ENCODE measurements around the gene IFNL1. TPM values are rescaled to one million over a fixed set of nuclear protein-coding genes. Genes with fewer than 3 reads are reported as not detected.
A peak's percentile ranks its signal among the peaks of the same experiment; 100 is the strongest.

IFNL1 gene
- total RNA-seq, 1 experiment from 2014 or later, result not detected

DNA sequence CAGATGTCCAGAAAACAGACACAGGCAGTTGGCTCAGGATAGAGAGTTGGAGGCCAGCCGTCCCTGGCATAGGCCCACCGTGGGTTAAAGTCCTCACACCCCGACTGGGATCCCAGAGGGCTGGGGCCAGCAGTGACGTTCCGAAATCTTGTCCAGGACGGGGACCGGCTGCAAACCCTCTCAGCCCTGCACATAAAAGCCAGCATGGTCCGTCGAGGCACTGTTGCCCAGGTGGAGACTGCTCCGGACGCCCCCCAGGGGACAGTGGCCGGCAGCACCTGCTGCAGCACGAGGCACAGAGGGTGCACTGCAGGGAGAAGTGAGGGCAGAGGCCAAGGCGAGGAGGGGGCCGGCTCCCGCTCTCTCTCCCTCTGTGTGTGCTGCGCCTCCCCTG is 32.3 kb upstream of the IFNL1 start:
- TF ChIP-seq SMAD4 (CRISPR knock-in tag; IDR thresholded peaks at IDR 0.05) (no peak), NR2C2 (CRISPR knock-in tag; IDR thresholded peaks at IDR 0.05) (0 out of 2 replicates have a peak, but pooled peaks have one; percentile 14), FOXP1 (CRISPR knock-in tag; IDR thresholded peaks at IDR 0.05; ENCODE audit: borderline replicate concordance) (peak; percentile 80), RELA (CRISPR knock-in tag; IDR thresholded peaks at IDR 0.05; ENCODE audit: borderline replicate concordance) (0 out of 2 replicates have a peak, but pooled peaks have one; percentile 54), PRRX2 (CRISPR knock-in tag; IDR thresholded peaks at IDR 0.05) (no peak), NFATC4 (CRISPR knock-in tag; IDR thresholded peaks at IDR 0.05) (no peak), GTF2I (CRISPR knock-in tag; conservative IDR thresholded peaks at IDR 0.05) (no peak), ZNF317 (CRISPR knock-in tag; IDR thresholded peaks at IDR 0.05; ENCODE audit: borderline replicate concordance, low read depth) (no peak), SP1 (CRISPR knock-in tag; conservative IDR thresholded peaks at IDR 0.05) (0 out of 2 replicates have a peak, but pooled peaks have one; percentile 13), CBFB (CRISPR knock-in tag; IDR thresholded peaks at IDR 0.05; ENCODE audit: low read depth) (no peak), ZBTB21 (CRISPR knock-in tag; IDR thresholded peaks at IDR 0.05; ENCODE audit: borderline replicate concordance) (no peak), OVOL2 (CRISPR knock-in tag; IDR thresholded peaks at IDR 0.05; ENCODE audit: borderline replicate concordance) (no peak), ZNF232 (CRISPR knock-in tag; IDR thresholded peaks at IDR 0.05) (no peak)
- TF ChIP-seq, protein P1, sequence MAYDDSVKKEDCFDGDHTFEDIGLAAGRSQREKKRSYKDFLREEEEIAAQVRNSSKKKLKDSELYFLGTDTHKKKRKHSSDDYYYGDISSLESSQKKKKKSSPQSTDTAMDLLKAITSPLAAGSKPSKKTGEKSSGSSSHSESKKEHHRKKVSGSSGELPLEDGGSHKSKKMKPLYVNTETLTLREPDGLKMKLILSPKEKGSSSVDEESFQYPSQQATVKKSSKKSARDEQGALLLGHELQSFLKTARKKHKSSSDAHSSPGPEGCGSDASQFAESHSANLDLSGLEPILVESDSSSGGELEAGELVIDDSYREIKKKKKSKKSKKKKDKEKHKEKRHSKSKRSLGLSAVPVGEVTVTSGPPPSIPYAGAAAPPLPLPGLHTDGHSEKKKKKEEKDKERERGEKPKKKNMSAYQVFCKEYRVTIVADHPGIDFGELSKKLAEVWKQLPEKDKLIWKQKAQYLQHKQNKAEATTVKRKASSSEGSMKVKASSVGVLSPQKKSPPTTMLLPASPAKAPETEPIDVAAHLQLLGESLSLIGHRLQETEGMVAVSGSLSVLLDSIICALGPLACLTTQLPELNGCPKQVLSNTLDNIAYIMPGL (CRISPR knock-in tag; IDR thresholded peaks at IDR 0.05), result peak; percentile 31; the same call in 1 of the 2 replicates
- TF ChIP-seq, protein P2, sequence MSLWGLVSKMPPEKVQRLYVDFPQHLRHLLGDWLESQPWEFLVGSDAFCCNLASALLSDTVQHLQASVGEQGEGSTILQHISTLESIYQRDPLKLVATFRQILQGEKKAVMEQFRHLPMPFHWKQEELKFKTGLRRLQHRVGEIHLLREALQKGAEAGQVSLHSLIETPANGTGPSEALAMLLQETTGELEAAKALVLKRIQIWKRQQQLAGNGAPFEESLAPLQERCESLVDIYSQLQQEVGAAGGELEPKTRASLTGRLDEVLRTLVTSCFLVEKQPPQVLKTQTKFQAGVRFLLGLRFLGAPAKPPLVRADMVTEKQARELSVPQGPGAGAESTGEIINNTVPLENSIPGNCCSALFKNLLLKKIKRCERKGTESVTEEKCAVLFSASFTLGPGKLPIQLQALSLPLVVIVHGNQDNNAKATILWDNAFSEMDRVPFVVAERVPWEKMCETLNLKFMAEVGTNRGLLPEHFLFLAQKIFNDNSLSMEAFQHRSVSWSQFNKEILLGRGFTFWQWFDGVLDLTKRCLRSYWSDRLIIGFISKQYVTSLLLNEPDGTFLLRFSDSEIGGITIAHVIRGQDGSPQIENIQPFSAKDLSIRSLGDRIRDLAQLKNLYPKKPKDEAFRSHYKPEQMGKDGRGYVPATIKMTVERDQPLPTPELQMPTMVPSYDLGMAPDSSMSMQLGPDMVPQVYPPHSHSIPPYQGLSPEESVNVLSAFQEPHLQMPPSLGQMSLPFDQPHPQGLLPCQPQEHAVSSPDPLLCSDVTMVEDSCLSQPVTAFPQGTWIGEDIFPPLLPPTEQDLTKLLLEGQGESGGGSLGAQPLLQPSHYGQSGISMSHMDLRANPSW (CRISPR knock-in tag; conservative IDR thresholded peaks at IDR 0.05; ENCODE audit: low read depth), result no peak
- TF ChIP-seq, protein P3, sequence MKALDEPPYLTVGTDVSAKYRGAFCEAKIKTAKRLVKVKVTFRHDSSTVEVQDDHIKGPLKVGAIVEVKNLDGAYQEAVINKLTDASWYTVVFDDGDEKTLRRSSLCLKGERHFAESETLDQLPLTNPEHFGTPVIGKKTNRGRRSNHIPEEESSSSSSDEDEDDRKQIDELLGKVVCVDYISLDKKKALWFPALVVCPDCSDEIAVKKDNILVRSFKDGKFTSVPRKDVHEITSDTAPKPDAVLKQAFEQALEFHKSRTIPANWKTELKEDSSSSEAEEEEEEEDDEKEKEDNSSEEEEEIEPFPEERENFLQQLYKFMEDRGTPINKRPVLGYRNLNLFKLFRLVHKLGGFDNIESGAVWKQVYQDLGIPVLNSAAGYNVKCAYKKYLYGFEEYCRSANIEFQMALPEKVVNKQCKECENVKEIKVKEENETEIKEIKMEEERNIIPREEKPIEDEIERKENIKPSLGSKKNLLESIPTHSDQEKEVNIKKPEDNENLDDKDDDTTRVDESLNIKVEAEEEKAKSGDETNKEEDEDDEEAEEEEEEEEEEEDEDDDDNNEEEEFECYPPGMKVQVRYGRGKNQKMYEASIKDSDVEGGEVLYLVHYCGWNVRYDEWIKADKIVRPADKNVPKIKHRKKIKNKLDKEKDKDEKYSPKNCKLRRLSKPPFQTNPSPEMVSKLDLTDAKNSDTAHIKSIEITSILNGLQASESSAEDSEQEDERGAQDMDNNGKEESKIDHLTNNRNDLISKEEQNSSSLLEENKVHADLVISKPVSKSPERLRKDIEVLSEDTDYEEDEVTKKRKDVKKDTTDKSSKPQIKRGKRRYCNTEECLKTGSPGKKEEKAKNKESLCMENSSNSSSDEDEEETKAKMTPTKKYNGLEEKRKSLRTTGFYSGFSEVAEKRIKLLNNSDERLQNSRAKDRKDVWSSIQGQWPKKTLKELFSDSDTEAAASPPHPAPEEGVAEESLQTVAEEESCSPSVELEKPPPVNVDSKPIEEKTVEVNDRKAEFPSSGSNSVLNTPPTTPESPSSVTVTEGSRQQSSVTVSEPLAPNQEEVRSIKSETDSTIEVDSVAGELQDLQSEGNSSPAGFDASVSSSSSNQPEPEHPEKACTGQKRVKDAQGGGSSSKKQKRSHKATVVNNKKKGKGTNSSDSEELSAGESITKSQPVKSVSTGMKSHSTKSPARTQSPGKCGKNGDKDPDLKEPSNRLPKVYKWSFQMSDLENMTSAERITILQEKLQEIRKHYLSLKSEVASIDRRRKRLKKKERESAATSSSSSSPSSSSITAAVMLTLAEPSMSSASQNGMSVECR (CRISPR knock-in tag; IDR thresholded peaks at IDR 0.05; ENCODE audit: borderline replicate concordance), result 0 out of 2 replicates have a peak, but pooled peaks have one; percentile 46
- TF ChIP-seq, protein P4, sequence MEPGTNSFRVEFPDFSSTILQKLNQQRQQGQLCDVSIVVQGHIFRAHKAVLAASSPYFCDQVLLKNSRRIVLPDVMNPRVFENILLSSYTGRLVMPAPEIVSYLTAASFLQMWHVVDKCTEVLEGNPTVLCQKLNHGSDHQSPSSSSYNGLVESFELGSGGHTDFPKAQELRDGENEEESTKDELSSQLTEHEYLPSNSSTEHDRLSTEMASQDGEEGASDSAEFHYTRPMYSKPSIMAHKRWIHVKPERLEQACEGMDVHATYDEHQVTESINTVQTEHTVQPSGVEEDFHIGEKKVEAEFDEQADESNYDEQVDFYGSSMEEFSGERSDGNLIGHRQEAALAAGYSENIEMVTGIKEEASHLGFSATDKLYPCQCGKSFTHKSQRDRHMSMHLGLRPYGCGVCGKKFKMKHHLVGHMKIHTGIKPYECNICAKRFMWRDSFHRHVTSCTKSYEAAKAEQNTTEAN (CRISPR knock-in tag; IDR thresholded peaks at IDR 0.05), result 0 out of 2 replicates have a peak, but pooled peaks have one; percentile 60
- TF ChIP-seq, protein P5, sequence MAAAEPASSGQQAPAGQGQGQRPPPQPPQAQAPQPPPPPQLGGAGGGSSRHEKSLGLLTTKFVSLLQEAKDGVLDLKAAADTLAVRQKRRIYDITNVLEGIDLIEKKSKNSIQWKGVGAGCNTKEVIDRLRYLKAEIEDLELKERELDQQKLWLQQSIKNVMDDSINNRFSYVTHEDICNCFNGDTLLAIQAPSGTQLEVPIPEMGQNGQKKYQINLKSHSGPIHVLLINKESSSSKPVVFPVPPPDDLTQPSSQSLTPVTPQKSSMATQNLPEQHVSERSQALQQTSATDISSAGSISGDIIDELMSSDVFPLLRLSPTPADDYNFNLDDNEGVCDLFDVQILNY (CRISPR knock-in tag; IDR thresholded peaks at IDR 0.05), result 0 out of 2 replicates have a peak, but pooled peaks have one; percentile 29
- TF ChIP-seq, protein P6, sequence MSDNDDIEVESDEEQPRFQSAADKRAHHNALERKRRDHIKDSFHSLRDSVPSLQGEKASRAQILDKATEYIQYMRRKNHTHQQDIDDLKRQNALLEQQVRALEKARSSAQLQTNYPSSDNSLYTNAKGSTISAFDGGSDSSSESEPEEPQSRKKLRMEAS (CRISPR knock-in tag; IDR thresholded peaks at IDR 0.05), result peak; percentile 95
- Mint-ChIP-seq H3K4me1 (peaks cover 12% of the 10 kb centered on the region; the same call in 1 of the 2 replicates), H3K36me3 (no peaks in the 10 kb centered on the region; the same call in 1 of the 2 replicates), H3K27me3 (ENCODE audit: low read depth) (peaks cover 80% of the 10 kb centered on the region), H3K9me3 (no peaks in the 10 kb centered on the region), H3K27ac (no peak overlapping the region), H3K4me3 (peak overlapping the region; percentile 41; the same call in 1 of the 2 replicates)
- ATAC-seq (peak; percentile 38), DNase-seq (ENCODE audit: low spot score) (peak; percentile 53)
- ChIA-PET CTCF (no interaction called here), POLR2A (no interaction called here)

Data from WTC11 (cell line).